NCI-H2029 (cell line): ENCODE measurements around the gene ANXA6.

Source experiments
- DNase-seq: peaks from one replicate; lab custom pipeline; 2025; lab: John Stamatoyannopoulos, UW

The ANXA6 gene

DNA sequence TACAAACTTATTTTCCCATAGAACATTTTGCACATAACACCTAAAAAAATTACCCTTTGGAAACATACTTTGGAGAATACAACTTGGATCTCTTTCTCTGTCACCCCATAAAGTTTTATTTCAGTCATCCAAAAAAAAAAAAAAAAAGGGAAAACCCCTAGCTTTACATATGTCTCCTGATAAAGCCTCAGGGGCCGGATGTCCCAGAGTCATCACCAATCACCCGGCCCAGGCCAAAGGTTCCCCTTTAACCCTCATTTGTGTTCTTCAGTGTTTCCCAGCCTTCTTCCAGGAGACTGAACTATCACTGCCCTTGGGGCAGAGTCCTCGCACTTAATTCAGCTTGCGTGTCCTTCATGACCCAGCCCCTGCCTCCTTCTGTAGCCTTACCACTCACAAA lies 28.8 kb downstream of the ANXA6 start:
- DNase-seq = no peak

DNA sequence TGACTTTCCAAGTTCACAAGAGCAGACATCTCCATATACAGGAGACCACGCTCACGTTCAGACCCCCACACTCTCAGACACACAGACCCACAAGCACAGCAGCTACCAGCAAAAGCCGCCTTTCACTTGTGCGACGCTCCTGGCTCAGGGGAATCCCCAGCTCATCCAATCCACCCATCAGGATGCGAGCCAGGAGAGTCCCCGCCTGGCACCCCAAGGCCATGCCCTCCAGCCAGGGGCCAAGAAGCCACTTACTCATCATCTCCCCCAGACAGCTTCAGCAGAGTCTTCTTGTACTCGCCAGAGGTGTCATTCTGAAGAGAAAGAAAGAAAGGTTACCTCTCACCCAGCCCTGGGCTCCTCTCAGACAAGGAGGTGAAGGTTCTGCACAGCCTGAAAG lies 29.7 kb downstream of the ANXA6 start:
- DNase-seq = no peak

DNA sequence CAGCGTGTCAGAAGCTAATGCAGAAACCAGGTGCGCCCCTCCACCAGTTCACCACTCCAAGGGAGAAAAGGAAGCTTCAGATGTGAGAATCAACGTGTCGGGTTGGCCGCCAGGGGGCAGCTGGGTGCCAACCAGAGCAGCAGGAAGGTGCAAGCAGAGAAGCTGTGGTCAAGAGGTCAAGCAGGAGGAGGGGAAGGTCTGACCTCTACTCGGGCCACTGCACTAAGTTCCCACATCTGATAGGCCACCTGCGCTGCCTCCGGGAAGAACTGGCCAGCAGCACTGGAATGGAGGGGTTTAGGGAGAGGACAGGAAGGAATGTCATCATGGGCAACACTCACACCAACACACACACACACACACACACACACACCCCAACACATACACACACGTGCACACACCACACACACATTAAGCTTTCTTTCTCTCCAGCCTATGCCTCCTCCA lies 31.4 kb downstream of the ANXA6 start:
- DNase-seq = peak; percentile 18

DNA sequence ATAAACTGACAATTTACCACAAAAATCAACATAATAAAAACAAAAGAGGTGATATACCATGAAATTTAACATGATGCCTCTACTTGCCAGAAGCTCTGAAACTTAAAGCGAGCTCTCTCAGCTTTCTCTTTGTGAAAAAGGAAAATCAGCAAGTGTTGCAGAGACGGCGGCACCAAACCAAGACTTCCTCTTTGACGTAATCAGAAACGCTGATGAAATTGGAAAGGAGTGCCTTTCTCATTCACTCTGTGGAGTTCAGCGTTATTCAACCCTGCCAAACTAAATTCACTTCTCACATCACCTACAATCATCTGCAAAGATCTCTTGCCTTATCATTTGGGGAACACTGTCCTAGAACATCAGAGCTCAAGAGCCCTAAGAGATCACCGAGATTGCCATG lies 32.2 kb downstream of the ANXA6 start:
- no peak for DNase-seq

DNA sequence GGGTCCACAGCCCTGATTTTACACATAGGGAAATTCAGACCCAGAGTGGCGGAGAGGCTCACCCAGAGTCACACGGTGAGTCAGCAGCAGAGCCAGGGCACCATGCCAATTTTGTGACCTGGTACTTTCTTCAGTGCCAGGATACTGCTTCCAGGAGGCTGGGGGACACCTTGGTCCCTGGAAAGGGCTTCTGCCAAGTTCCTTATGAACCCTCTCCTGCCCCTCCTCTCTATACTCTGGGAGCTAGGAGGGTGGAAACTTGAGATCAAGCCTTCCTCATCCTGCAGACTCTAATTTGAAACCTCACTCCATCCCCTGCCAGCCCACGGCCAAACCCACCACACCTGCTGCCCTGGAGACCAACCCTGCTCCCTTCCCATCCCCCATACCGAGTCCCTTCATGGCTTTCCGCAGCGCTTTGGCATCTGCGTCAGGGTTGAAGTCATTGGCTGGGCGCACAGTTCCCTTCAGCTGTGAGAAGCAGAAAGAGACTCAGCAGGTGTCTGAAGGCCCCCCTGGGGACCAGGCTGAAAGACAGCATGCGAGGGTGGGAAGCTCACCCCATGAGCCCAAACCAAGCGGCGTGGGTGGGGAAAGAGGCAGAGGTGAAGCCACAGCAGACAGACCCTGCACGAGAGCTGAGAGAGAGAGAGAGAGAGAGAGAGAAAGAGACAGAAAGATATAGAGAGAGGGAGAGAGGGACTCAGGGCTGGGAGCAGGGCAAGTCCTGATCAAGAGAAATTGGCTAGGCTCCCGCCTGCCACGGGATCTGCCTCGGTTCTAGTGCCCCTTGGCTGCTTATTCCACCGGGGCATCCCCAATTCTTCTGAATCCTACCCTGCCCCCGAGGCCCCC lies 33.5 kb downstream of the ANXA6 start:
- DNase-seq = peak; percentile 19

DNA sequence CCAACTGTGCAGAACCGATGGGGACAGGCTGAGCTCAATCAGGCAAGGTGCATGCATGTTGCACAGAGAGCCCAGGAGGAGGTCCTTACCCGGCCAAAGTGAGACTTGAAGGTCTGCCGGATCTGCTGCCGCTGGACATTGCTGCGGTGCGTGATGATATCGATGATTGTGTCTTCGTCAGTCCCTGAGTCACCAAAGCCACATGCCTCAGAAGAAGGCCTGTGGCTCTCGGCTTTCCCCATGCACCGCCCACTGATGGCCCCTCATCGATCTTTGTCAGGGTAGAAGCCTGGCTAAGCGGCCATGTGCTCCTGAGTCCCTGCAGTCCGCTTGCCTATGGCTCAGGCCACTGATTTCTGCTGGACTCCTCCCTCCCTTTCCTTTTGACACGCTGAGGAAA lies 34.8 kb downstream of the ANXA6 start:
- no peak for DNase-seq

DNA sequence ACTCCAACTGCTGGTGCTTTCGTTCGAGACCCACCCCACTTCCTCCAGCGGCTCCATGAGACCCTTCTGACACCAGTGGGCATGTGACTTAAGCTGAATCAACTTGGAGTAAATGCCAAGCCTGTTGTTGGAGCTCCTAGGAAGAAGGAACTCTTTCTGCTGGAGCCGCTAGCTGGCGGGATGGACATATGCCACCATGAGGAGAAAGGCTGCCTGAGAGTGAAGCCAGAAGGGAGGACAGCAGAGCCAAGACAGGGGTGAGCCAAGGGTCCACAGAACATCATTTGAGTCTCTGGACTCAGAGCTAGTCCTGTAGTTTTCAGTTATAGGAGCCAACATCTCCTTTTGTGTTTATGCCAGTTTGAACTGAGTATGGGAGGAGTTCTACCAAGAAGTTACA lies 35.9 kb downstream of the ANXA6 start:
- no peak for DNase-seq

DNA sequence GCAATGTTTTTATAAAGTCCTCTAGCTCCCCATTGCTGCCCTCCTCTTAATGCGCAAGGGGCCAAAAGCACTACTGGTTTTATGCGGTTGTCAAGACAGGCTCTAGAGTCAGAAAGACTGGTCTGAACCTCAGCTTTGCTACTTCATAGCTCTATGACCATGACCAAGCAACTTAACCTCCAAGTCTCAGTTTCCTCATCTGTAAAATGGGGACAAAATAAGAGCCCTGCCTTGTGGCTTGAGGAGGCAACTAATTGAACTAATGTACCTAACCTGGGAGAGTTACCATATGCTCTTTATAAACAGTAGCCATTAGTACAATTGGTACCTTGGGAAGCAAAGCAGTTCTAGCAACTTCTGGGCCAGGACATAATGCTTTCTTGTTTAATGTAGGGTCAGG lies 36.5 kb downstream of the ANXA6 start:
- DNase-seq = no peak

DNA sequence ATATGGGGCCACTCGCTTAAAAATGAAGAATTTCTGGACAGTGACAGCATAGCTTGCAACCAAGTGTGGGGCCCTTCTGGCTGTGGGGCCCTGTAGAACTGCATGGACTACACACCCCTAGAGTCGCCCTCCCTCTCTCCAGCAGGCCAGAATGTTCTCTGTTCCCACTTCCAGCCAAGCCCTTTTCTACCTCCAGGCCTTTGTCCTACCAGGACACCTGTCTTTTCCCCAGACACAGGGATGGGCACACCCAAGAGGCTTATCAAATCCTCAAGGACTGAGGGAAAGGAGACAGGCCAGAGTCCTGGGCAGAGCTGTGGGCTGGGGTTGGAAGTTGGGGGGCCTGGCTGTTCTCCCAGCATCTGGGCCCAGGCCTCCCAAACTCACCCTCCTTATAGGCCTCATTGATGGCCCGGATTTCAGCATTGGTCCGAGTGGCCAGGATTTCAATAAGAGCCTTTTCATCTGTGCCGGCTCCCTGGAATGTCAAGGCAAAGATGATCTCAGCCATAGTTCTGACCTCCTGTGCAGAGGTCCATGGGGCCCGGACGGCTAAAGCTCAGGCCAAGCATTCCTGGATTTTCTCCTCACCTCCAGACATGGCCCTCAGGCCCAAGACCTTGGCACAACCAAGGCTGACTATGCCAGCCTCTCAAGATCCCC lies 38.5 kb downstream of the ANXA6 start:
- no peak for DNase-seq

DNA sequence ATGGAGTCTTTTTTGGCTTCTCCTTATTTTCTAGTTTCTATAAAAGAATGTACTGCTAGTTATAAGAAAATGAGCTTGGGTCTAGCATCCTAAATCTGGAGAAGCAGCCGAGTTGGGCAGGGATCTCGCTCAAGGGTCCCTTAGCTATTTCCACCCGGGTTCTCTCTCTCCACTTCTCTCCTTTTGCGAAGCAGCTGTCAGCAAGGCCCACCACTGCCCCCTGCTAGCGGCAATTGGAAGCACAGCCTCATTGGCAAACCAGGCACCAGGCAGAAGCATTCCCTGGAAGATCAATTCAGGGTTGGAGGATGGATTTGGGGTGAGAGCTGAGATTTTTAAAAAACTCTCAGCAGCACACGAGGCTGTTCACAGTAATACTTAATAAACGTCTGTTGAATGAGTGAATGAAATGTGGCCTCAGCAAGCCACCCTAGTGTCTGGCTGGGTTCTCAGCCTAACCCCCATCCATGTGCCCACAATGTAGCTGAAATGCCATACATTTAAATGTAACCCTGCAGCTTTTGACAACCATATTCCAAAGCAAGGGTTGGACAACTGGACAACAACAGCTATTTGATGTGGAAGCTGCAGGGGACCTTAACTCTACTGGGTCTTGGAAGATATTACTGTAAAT lies 42.2 kb downstream of the ANXA6 start:
- DNase-seq = peak; percentile 43

DNA sequence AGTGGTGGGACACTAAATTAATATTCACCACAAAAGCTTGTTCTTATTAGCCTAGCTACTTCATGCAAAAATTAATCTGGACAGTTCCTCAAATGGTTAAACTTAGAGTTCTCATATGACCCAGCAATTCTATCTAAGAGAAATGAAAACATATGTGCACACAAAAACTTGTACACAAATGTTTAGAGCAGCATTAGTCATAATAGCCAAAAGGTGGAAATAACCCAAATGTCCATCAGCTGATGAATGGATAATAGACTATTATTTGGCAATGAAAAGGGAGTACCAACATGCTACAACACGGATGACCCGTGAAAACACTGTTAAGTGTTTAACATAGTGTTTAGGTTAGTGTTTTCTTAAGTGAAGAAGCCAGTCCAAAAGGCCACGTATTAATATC lies 43.9 kb downstream of the ANXA6 start:
- no peak for DNase-seq

DNA sequence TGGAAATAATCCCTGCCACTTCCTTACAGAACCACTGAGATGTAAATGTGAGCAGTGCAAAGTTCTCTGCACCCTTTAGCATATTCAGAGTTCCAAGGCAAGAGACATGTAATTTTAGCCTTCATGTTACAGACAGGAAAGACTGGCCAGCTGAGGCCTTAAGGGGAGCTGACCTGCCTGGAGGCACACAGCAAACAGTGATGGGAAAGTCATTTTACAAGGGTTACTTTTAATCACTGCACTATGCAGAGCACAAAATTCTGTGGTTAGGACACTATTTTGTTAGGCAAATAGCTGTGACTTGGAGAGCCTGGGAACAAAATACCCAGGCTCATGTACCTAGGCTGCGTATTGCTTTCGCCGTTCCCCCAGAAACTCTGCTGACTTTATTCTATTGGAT lies 46.6 kb downstream of the ANXA6 start:
- no peak for DNase-seq

DNA sequence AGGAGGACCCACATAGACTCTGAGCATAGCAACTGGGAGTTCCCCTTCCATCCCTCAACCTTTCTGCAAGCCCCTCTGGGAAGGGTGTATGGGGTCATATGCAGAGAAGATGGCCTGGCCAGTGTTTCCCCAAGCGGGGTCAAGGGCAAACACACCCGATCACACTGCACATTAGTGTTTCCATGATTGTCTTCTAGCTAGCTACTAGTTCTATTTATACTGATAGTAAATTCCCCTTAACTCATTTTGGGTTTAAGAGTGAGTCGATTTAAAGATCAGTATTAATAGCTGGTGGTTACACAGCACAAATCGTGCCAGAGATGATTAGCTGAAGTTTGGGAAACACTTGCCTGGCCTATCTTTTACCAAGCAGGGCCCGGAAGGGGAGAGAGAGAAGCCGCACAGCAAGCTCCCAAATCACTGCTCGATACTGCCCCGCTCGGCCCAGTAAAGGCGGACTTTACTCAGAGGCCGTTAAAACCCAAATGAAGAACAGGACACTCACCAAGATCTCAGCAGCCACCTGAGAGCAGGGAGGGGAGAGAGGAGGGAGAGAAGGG lies 47.4 kb downstream of the ANXA6 start:
- DNase-seq = no peak

DNA sequence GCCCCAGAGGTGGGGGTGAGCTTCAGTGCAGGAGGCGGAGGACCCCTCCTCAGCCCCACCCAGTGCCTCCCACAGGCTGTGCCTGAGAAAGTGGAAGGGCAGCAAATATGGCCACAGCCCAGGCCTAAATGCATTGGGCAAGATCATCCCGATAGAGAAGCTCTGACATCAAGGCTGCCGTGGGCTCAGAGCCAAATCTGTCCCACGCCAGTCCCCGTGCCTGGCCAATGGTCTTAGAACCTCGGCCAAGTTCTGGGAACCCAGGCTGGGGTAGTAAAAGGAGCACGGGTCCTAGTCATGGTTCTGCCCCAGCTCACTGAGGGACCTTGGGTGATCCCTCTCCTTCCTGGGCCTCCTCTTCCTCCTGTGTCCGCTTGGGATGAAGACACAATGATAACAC lies 49.0 kb downstream of the ANXA6 start:
- DNase-seq = no peak

DNA sequence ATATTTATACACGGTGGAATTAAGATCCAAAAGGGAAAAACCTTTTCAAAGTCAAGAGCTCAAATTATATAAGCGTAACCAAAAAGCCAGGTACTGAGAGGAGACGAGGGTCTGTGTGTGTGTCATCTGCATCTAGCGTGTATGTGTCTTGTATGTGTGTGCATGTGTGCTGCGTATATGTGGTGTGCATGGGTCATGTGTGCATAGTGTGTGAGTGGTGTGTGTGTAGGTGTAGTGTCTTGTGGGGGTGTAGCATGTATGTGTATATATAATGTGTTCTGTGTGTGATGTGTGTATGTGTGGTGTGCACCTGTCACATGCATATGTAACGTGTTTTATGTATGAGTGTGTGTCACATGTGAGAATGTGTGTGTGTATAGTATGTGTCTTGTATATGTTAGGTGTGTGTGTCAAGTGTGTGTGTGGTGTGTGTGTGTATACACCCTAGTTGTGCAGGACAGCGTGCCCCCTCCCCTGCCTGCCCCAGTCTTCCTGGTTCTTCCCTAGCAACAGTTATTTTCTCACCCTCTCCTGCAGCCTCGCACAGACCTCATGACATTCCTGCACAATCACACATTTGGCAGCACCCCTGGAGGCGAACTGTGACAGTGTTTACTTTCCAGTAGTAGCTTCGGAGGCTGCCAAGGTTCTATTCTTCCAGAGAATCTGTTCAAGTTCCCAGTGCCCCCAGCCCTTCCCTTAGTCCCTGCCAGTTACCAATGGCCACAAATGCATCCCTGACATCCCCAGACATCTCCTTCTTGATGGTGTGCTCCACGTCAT lies 49.6 kb downstream of the ANXA6 start:
- DNase-seq = no peak

DNA sequence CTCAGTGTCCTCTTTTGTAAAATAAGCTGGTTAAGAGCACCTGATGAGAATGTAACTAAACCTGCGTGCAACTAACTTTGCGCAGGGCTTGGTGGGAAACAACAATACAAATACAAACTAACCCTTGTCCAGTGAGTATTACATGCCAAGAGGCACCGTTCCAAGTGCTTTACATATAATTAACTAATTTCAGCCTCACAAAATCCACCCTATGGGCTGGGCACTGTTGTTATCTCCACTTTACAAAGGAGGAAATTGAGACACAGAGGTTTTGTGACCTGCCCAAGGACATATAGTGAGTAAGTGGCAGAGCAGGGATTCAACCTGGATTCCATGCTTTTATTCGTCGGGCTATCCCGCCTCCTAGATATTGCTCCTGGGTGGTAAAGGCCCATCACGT lies 50.5 kb downstream of the ANXA6 start:
- DNase-seq = no peak

DNA sequence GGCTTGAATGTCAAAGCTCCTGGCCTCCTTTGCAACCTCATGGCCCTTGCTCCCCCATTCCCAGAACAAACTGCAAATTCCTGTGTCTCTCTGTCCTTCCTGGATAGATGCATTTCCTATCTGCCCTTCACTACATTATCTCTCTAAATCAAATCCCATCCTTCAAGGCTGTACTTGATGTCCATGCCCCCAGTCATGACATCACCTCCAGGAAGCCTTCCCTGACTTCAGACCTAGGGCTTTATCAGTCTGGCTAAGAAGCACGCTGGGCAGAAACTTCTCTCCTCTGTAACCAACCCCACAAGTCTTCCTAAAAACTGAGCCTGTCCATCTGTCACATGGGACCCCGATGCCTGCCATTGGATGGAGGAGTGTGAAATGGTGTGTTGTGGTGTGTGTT lies 51.1 kb downstream of the ANXA6 start:
- no peak for DNase-seq

DNA sequence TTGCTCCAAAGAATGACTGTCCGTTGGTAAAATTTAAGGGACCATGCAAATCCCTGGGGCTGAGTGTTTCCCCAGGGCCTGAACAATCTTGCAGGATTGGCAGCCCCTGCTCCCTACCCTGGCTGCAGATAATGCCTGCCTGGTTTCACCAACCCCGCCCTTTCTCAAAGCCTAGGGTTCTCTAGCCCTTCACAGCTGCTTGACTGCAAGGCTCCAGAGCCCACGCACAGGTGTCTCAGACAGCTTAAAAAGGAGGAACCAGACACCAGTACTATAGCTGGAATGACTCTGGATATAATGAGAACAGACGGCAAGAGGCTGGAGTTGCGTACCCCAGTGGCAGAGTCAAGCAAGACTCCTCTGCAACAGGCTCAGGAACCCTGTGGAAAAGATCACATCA lies 51.5 kb downstream of the ANXA6 start:
- no peak for DNase-seq

DNA sequence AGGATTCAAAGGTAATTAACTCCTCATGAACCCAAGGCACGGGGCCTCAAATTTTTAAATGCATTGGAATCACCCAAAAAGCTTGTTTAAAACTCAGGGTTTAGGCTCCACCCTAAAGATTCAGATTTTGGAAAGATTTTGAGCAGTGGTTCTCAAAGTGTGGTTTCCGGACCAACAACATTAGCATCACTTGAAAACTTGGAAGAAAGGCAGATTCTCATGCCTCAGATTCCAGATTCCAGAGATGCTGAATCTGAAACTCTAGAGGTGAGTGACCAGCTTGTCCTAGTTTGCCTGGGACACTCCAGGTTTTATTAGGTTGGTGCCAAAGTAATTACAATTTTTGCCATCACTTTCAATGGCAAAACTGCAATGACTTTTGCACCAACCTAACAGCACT lies 52.0 kb downstream of the ANXA6 start:
- no peak for DNase-seq

DNA sequence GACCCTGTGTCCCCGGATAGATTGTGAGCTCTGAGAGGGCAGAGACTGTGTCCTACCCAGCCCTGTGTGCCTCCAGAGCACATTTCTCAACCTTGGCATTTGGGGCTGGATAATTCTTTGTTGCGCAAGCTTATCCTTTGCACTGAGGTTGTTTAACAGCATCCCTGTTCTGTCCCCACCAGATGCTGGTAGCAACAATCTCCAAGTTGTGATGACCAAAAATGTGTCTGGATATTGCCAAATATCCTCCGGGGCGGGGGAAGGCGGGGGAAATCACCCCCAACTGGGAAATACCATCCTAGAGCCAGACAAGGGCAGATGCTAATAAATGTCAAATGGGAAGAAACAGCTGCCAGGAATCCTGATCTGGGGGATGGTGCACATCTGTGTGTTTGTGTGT lies 52.8 kb downstream of the ANXA6 start:
- DNase-seq = no peak

DNA sequence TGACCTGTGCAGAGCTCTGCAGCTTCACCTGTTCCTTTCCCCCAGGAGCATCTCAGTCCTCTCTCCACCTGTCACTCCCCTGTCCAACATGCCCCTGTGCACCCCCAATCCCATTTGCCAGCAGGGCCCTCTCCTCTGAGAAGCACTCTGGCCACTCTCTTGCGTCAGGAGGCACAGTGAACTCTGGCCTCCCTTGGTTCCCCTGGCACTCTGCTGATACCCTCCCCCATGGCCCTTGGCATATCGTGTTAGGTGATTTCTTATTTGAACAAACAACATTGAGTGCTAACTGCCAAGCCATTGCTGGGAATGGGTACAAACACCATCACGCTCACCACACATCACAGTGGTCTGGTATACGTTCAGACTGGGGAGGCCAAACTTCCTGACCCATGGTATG lies 55.8 kb downstream of the ANXA6 start:
- DNase-seq = no peak

DNA sequence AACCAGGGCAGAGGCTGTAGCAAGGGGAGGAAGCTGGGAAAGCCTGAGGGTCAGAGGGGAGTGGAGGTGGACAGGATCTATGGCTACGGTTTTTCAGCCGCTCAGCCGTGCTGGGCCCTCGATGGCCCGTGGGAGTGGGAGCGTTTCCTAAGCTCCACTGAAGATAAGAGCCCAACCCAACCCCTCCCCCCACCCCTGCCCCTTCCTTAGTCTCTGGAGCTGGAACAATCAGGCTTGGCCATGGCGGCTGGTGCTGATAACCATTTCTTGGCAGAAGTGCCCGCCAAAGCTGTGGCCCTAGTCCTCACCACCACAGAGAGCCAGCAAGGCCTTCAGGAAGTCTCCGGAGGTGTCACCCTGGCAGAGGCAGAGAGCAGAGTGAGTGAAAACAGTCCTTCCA lies 56.4 kb downstream of the ANXA6 start:
- no peak for DNase-seq
